Subcutaneous adipose tissue (tissue), 4 donors: ENCODE data around the gene ETV3. TPM values are rescaled to one million over a fixed set of nuclear protein-coding genes. Genes with fewer than 3 reads are reported as not detected.

Experiments
- CTCF ChIP-seq: fragments of 450-650 bp; IDR thresholded peaks from one replicate; pipeline ENCODE4 v1.5.1; 2016; ENCODE audit warnings: low read depth, mild to moderate bottlenecking, control low read depth, antibody characterized with exemption, moderate library complexity
- total RNA-seq, 4 donors: library from RNA; depleted of rRNA; stranded (reverse); fragments of >200 nt; gene quantifications; one replicate each; pipeline ENCODE4 v1.1.0, GENCODE V29; 2016

ETV3 gene
- total RNA-seq, 4 donors from 2014 or later, result 18.9 to 26.4 (median 22.7) TPM

GRCh38 chr1:157154940-157155514, 16.8 kb upstream of the ETV3 start:
- TF ChIP-seq CTCF, result no peak

GRCh38 chr1:157154291-157154690, 16.1 kb upstream of the ETV3 start:
- no peak for TF ChIP-seq CTCF

GRCh38 chr1:157153746-157154145, 15.6 kb upstream of the ETV3 start:
- TF ChIP-seq CTCF, result no peak

GRCh38 chr1:157152510-157152909, 14.3 kb upstream of the ETV3 start:
- no peak for TF ChIP-seq CTCF

- no peak for TF ChIP-seq CTCF
These were observed 13.3 kb upstream of the ETV3 start for GRCh38 chr1:157151506-157151905.

GRCh38 chr1:157151073-157151472, 12.9 kb upstream of the ETV3 start:
- no peak for TF ChIP-seq CTCF

DNA sequence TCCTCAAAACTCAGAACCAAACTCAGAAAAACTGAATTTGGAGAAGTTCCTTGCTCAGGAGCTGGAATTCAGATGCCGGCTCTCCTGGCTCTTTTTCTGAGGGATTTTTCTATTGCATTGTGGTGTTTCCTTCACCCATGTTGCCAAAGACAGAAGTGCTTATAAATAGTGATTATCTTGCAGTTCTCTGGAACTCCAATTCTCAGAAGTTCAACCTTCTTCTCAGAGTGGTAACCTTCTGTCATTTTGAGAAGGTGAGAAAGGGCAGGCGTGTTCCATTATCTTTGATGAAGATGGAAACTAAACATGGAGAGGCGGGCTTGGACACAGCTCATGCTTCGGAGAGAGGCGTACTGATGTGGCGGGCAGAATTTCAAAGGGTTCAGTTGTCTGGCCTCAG, 12.4 kb upstream of the ETV3 start:
- no peak for TF ChIP-seq CTCF
